C4-2B (cell line): Measurements from ENCODE around the gene DNAH1.
"Not testable (repeated sequence)": the region's sequence is repeated elsewhere in the genome, so short reads cannot be mapped to it uniquely, and the experiment has no call there.

ENCODE experiments used
- H3K27ac ChIP-seq: fragments of 450-650 bp; 2 replicates; pipeline ENCODE4 v1.5.1; 2017
- ZFX ChIP-seq: fragments of 450-650 bp; IDR thresholded peaks from 2 replicates; pipeline ENCODE4 v1.6.1; 2017
- TF ChIP-seq, protein P1 (sequence below): fragments of 450-650 bp; conservative IDR thresholded peaks from 2 replicates; pipeline ENCODE4 v1.5.1; 2017; ENCODE audit warnings: mild to moderate bottlenecking

Gene DNAH1

DNA sequence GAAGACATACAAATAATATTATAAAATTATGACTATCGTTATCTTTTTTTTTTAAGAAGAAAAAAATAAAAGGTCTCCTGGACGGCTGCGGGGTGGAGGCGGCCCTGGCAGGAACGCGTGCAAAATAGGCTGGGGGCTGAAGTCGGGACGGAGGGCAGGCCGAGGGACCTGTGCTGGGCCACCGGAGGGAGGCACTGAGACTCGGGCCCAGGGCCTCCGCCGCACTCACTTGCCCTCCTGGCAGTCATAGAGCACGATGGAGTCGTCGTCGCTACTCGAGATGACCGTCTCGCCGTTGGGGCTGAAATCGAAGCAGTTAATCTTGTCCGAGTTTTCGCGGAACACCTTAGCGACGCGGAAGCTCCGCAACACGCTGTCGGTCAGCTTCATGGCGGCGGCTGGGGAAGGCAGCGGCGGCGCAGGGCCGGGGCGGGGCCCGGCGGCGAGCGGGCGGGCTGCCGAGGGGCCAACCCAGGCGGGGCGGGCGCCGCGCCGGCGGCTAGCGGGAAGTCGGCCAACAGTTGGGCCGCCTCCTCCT is 38.1 kb upstream of the DNAH1 start:
- H3K27ac ChIP-seq: peak overlapping the region; percentile 83
- peak; percentile 86 for TF ChIP-seq ZFX
- TF ChIP-seq, protein P1, sequence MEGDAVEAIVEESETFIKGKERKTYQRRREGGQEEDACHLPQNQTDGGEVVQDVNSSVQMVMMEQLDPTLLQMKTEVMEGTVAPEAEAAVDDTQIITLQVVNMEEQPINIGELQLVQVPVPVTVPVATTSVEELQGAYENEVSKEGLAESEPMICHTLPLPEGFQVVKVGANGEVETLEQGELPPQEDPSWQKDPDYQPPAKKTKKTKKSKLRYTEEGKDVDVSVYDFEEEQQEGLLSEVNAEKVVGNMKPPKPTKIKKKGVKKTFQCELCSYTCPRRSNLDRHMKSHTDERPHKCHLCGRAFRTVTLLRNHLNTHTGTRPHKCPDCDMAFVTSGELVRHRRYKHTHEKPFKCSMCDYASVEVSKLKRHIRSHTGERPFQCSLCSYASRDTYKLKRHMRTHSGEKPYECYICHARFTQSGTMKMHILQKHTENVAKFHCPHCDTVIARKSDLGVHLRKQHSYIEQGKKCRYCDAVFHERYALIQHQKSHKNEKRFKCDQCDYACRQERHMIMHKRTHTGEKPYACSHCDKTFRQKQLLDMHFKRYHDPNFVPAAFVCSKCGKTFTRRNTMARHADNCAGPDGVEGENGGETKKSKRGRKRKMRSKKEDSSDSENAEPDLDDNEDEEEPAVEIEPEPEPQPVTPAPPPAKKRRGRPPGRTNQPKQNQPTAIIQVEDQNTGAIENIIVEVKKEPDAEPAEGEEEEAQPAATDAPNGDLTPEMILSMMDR: no peak; the same call in 1 of the 2 replicates

DNA sequence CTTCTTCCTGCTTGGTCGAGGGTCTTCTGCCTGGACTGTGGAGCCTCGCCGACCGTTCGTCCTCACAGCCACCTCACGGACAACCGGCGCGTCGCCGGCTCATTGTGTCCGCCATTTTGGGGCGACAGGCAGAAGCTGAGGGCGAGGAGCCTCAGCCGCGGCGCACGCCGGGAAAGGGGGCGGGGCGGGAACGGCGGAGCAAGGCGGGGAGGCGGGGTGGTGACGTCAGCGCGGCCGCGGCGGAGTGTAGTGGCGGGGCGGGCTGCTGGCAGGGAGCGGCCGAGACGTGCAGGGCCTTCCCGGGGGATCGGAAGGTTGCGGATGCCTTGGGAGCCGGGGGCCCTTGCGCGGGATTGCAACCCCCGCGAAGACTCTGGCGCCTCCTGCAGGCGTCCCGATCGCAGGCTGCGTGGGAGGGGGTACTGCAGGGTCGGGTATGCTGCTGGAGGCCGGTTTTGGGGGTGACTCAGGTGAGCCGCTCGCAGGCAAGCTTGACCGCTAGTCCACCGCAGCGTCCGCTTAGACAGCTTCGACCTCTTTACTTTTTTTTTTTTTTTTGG is 37.5 kb upstream of the DNAH1 start, which contains the start of gene WDR82:
TSS of gene WDR82 (minus strand) at position 140 of the 560 bp plus-strand sequence. CDS start 288 bp downstream, outside the sequence.
- TF ChIP-seq ZFX: no peak
- TF ChIP-seq, protein P1: no peak; the same call in 1 of the 2 replicates

DNA sequence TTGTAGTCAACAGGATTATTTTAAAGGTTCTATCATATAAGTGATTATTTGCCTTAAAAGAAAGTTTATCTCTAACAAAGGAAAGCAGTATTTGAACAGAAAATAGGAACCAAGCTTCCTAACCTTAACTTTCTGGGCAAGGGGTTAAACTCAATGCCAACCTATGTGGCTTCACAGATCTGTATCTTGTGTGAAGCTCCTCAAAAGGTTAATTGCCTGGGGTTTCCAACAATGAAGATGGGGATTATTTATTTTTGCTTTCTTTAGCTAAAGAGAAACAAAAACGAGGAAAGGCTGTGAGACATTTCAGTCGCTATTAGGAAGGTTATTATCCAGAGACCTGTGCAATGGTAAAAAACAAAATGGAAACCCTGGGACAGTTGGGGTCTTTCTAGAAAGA is 36.5 kb upstream of the DNAH1 start:
- peak overlapping the region; percentile 83 for H3K27ac ChIP-seq
- TF ChIP-seq, protein P1: no peak
- TF ChIP-seq ZFX: no peak

More for the DNA sequence above, 37.5 kb upstream of the DNAH1 start, which contains the start of gene WDR82:
- peak within 1 kb of the TSS; percentile 83 for H3K27ac ChIP-seq

DNA sequence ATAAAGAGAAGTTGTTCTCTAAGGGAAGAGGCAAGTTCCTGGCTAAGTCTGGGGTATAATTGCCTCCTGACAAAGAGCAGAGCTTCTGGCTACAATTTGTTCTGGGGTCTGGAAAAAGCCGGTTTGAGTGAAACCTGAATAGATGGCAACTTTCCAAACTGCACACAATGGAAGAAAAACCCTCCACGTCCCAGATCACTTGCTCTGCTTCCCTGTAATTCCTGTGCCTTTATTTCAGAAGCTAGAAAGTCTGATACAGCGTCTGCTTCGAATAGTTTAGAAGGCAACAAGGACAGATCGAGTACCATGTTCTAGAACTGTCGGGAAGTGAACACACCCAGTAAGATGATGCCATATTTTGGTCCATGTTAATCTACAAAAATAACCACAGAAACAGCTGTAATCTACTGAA is 36.1 kb upstream of the DNAH1 start:
- TF ChIP-seq, protein P1: no peak
- TF ChIP-seq ZFX: no peak

DNA sequence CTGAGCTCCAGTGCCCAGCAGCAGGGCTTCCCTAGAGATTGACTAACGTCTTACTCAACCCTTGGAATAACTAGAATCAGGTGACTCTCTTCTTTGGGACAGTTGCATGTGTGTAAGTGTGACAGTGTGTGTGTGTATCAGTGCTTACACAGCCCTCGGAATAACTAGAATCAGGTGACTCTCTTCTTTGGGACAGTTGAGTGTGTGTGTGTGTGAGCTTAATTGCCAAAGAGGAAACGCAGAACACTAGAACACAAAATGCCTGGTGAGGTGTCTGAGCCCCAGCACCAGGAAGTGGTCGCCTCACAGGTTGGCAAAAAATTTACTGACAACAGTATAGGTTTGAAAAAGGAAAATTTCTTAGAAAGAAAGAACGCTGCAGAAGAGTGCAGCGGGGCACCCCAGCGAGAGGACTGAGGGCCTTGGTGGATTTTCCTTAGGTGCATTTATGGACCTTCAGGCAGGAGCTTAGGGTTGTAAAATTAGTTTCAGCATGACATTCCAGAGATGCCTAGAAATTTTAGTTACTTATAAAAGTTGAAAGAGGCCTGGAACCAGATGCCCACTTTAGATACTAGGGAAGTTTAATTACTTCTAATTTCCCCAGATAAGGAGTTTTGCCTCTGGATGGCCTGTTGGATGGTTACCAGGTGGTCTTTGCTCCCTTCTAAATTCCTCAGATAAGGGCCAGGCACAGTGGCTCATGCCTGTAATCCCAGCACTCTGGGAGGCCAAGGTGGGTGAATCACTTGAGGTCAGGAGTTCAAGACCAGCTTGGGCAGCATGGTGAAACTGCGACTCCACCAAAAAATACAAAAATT is 33.9 kb upstream of the DNAH1 start:
- no peak overlapping the region for H3K27ac ChIP-seq
- TF ChIP-seq ZFX: no peak
- TF ChIP-seq, protein P1: no peak

More for the DNA sequence above, 36.1 kb upstream of the DNAH1 start:
- no peak overlapping the region for H3K27ac ChIP-seq

DNA sequence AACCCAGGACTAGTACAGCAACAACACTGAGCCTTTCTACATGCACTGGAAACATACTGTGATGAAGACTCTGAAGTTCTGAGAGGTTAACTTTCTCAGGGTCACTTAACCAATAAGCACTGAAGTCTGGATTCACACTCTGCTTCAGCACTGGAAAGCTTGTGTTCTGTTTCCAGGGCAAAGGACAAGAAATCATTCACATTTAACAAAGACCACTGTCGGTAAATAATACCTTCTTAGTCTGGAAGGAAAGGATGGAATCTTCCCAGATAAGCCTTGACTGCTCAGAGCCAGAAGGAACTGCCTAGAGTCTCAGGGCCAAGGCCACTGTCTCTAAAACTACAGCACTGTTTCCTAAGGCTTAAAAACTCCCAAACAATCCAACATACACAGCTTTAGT is 32.8 kb upstream of the DNAH1 start:
- TF ChIP-seq, protein P1: no peak
- TF ChIP-seq ZFX: no peak
- no peak overlapping the region for H3K27ac ChIP-seq

DNA sequence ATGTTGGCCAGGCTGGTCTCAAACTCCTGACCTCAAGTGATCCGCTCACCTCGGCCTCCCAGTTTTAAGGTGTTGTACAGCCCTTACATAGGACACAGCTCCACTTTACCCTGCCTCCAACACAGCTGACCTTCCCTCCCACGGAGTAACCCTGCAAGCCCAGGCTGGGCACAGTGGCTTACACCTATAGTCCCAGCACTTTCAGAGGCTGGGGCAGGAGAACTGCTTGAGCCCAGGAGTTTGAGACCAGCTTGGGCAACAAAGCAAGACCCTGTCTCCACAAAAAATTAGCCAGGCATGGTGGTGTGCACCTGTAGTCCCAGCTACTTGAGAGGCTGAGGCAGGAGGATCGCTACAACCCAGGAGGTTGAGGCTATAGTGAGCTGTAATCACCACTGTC is 32.1 kb upstream of the DNAH1 start:
- H3K27ac ChIP-seq: not testable (repeated sequence)
